BLaER1 (cell line): Measurements from ENCODE around the gene PCDHA9.

Source experiments
- H3K27ac ChIP-seq: shearing (Covaris generic); formaldehyde crosslinking; 2 replicates; pipeline ENCODE4 v1.8.1; 2022
- H3K27me3 ChIP-seq: shearing (Covaris generic); formaldehyde crosslinking; 2 replicates; pipeline ENCODE4 v1.8.1; 2022
- H3K36me3 ChIP-seq: shearing (Covaris generic); formaldehyde crosslinking; 2 replicates; pipeline ENCODE4 v1.8.1; 2022
- H3K4me1 ChIP-seq: shearing (Covaris generic); formaldehyde crosslinking; 2 replicates; pipeline ENCODE4 v1.8.1; 2022
- H3K4me2 ChIP-seq: shearing (Covaris generic); formaldehyde crosslinking; 2 replicates; pipeline ENCODE4 v1.8.1; 2022
- H3K4me3 ChIP-seq: shearing (Covaris generic); formaldehyde crosslinking; 2 replicates; pipeline ENCODE4 v1.8.1; 2022
- H3K9ac ChIP-seq: shearing (Covaris generic); formaldehyde crosslinking; 2 replicates; pipeline ENCODE4 v1.8.1; 2022
- H3K9me3 ChIP-seq: shearing (Covaris generic); formaldehyde crosslinking; 2 replicates; pipeline ENCODE4 v1.8.1; 2022
- H4K20me1 ChIP-seq: shearing (Covaris generic); formaldehyde crosslinking; 2 replicates; pipeline ENCODE4 v1.8.1; 2022
- Cebpa-rat ChIP-seq: shearing (Covaris generic); IDR thresholded peaks from 2 replicates; pipeline ENCODE4 v1.8.1; 2022

The PCDHA9 gene

GRCh38 chr5:140882591-140882899, 34.4 kb downstream of the PCDHA9 start:
- Histone ChIP-seq H3K9ac (no peak overlapping the region), H3K36me3 (no peaks in the 10 kb centered on the region), H3K27me3 (no peaks in the 10 kb centered on the region), H4K20me1 (no peaks in the 10 kb centered on the region), H3K4me3 (no peak overlapping the region), H3K4me1 (no peaks in the 10 kb centered on the region), H3K9me3 (peaks cover 30% of the 10 kb centered on the region), H3K4me2 (no peak overlapping the region), H3K27ac (no peak overlapping the region)
- TF ChIP-seq Cebpa-rat: no peak

- TF ChIP-seq Cebpa-rat: no peak
Observed at GRCh38 chr5:140883373-140883772, 35.2 kb downstream of the PCDHA9 start.

GRCh38 chr5:140883927-140884697, 35.9 kb downstream of the PCDHA9 start:
- no peak overlapping the region for H3K9ac ChIP-seq
- no peak overlapping the region for H3K4me2 ChIP-seq
- no peak overlapping the region for H3K27ac ChIP-seq
- no peaks in the 10 kb centered on the region for H3K36me3 ChIP-seq
- peaks cover 29% of the 10 kb centered on the region for H3K9me3 ChIP-seq
- TF ChIP-seq Cebpa-rat: no peak
- H3K4me3 ChIP-seq: no peak overlapping the region
- no peaks in the 10 kb centered on the region for H3K27me3 ChIP-seq
- no peaks in the 10 kb centered on the region for H4K20me1 ChIP-seq
- no peaks in the 10 kb centered on the region for H3K4me1 ChIP-seq

More at GRCh38 chr5:140883373-140883772, 35.2 kb downstream of the PCDHA9 start:
- no peaks in the 10 kb centered on the region for H4K20me1 ChIP-seq
- no peak overlapping the region for H3K9ac ChIP-seq
- H3K4me1 ChIP-seq: no peaks in the 10 kb centered on the region
- H3K4me3 ChIP-seq: no peak overlapping the region
- peaks cover 29% of the 10 kb centered on the region for H3K9me3 ChIP-seq
- no peak overlapping the region for H3K27ac ChIP-seq
- H3K27me3 ChIP-seq: no peaks in the 10 kb centered on the region
- H3K36me3 ChIP-seq: no peaks in the 10 kb centered on the region
- H3K4me2 ChIP-seq: no peak overlapping the region
